Activated effector memory CD4-positive, alpha-beta T cell treated with anti-CD3 and anti-CD28 coated beads, Interleukin-2, amount 50 U/mL, for 16 hours (primary cell): ENCODE measurements around the gene MINPP1.

Source experiments
- DNase-seq: peaks from one replicate; pipeline ENCODE4 v3.0.0-alpha.2; 2020

MINPP1 gene

DNA sequence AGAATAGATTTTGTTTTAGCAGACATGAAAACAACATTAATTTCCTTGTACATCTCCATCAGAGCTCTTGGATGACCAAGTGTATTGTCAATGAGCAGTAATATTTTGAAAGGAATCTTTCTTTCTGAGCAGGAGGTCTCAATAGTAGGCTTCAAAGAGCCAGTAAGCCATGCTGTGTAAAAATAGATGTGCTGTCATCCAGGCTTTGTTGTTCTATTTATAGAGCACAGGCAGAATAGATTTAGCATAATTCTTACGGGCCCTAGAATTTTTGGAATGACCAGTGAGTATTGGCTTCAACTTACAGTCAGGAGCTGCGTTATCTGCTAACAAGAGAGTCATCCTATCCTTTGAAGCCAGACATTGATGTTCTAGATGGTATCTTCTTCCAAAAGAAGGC, 19.0 kb downstream of the MINPP1 start:
- DNase-seq = no peak

DNA sequence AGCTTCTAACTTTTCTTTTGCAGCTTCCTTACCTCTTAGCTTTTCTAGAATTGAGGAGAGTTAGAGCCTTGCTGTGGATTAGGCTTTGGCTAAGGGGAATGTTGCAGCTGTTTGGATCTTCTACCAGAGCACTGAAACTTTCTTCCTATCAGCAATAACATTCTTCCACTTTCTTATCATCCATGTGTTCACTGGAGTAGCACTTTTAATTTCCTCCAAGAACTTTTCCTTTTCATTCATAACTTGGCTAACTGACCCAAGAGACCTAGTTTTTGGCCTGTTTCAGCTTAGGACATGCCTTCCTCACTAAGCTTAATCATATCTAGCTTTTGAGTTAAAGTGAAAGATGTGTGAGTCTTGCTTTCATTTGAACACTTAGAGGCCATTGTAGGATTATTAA, 19.6 kb downstream of the MINPP1 start:
- DNase-seq = no peak

GRCh38 chr10:87531908-87532622, 27.4 kb downstream of the MINPP1 start:
- no peak for DNase-seq

DNA sequence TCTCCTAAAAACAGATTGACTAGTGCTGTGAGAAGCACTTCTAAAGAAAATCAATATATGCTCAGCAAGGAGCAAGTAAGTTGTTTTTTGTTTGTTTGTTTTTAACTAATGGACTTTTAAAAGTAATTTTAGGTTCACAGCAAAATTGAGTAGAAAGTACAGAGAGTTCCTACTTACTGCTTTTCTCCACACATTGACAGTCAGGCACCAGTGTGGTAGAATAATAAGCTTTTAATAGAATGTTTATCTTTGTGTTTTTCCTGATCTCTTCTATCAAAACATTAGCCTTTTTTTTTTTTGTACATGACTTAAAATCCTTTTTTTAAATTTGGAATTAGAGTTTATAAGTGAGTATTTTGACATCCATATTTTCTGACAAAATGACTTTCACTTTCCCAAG, 28.0 kb downstream of the MINPP1 start:
- no peak for DNase-seq

DNA sequence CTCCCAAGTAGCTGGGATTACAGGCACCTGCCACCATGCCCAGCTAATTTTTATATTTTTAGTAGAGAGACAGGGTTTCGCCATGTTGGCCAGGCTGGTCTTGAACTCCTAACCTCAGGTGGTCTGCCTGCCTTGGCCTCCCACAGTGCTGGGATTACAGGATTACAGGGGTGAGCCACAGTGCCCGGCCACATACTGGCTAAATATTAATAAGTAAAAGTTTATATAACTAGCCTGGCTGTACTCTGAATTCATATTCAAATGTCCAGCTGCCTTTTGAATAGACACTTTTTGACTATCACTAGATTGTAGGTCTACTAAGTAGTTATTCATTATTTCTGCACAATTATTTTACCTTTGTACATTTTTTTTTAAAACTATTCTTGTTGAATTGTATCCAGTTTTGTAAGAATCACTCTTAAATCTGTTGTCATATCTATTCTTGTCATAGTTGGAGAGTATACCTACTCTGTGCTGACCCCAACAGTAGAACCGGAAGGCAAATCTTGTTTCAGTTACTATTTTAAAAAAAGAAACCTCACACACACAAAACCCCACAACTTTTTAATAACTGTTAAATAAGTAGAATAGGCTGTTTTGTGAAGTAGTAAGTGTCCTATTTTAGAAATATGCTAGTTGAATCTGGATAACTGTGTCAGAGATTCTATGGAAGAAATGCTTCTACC, 29.6 kb downstream of the MINPP1 start:
- no peak for DNase-seq

DNA sequence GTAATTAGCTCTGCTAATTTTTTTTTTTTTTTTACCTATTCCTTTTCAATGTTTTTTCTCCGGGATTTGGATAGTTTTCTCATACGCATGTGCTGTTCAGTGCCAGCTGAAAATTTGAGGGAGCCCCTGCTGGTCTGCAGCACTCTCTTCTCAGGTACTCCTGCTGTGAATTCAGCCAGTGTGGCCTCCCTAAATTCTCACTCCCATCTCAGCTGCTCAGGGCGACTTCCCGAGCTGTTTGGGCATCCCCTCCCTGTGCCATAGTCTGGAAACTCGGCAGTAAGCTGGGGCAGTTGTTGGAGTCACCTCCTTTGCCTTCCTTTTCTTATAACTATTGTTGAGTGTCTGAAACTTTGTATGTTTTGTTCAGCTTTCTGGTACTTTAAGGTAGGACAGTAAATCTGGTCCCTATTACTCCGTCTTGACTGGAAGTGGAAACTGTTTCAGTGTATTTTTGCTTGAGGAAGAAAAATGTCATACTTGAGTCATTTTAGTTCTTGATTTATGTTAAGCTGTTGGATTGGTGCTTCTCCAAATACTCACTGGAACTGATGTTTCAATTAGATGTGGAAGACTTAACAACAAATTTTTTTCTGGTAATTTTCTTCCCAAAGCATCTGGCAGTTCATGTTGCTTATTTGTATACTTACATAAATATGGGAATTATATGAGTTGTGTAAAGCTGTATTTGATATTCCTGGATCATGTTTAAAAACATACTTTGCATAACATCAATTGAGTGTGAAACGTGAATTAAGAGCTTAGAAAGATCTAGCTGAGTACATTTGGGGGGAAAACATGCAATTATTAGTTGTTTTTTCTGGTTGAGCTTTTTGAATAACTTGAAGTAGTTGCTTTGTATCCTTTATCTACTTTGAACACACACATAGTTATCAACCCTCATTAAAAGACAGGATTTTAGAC, 33.7 kb downstream of the MINPP1 start:
- DNase-seq = no peak

DNA sequence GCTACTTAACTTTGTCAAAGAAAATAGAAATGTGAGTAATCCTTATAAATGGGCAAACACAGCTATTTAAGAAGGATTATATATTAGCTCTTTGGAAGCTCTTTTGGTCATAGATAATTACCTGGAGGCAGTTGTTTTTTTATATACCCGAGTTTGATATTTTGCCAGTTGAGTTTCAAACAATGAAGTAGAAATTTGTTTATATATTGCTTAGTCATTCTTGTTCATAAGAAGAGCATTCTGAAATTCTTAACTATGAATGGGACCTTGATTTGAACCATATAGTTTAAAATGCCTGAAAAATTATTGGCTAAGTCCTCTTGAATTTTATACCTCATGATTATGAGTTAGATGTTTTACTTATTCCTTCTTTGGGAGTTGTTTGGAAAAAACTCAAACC, 36.4 kb downstream of the MINPP1 start:
- no peak for DNase-seq

DNA sequence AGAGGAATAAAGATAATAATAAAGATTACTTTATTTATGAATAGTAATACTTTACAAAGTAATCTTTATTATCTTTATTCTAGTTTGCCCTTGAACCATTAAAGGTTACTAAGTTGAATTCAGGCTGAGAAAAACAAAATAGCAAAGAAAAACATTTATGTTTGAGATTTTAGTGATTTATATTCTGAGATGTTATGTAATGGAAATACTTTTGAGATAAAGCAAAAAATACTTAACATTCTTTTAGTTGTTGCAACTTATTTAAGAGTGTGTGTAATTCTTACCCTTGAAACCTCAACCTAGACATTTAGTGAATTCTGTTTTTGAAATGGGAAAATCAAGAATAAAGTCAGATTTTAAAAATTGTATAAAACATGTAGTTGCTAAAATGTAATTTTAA, 40.0 kb downstream of the MINPP1 start:
- no peak for DNase-seq

GRCh38 chr10:87545783-87546182, 41.1 kb downstream of the MINPP1 start:
- no peak for DNase-seq

DNA sequence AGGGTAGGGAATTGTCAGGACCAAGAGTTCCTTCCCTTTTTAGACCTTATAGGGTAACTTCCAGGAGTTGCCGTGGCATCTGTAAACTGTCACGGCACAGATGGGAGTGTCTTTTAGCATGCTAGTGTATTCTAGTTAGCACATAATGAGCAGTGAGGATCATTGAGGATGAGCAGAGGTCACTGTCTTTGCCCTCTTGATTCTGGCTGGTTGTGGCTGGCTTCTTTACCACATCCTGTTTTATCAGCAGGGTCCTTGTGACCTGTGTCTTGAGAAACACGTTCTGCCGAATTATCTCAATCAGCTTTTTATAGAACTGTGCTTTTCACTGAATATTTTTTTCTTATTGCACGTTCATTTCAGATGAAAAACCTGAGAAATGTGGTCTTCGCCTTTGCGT, 41.5 kb downstream of the MINPP1 start:
- no peak for DNase-seq

DNA sequence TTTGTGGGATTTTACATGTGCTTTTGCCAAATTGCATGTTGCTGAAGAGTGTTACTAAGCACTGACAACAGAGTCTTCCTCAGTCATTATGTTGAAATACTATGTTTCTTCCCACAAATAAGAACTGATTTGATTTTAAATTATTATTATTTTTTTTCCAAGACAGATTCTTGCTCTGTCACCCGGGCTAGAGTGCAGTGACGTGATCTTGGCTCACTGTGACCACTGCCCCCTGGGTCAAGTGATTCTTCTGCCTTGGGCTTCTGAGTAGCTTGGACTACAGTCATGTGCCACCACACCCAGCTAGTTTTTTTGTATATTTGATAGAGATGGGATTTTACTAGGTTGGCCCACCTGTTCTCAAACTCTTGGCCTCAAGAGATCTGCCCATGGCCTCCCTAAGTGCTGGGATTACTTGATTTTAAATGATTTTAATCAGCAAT, 42.3 kb downstream of the MINPP1 start:
- DNase-seq = no peak

- DNase-seq = no peak
Measured at GRCh38 chr10:87547734-87548311, 43.1 kb downstream of the MINPP1 start.

- no peak for DNase-seq
Measured at GRCh38 chr10:87550741-87551140, 46.0 kb downstream of the MINPP1 start.

DNA sequence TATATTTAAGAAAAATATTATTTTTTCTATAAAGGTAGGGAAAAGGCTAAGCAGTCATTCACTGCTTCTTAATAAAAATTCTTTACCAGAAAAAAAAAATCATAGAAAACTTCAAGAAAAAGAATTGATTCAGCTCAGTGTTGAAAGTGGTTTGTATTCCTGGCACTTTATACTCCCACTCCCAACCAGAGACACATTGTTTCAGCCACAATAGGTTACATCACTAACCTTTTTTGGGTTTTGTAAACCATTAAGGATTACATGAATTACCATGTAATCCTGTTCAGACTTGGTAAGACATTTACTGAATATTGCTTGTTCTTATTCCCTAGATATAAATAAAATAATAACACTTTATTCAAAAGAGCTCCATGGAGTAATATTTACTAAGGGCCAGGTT, 46.6 kb downstream of the MINPP1 start:
- no peak for DNase-seq

GRCh38 chr10:87552248-87552929, 47.7 kb downstream of the MINPP1 start:
- no peak for DNase-seq

- no peak for DNase-seq
Measured at GRCh38 chr10:87557409-87557808, 52.7 kb downstream of the MINPP1 start.

- no peak for DNase-seq
Measured at GRCh38 chr10:87558333-87558732, 53.6 kb downstream of the MINPP1 start.

- no peak for DNase-seq
Measured at GRCh38 chr10:87559392-87559791, 54.7 kb downstream of the MINPP1 start.

DNA sequence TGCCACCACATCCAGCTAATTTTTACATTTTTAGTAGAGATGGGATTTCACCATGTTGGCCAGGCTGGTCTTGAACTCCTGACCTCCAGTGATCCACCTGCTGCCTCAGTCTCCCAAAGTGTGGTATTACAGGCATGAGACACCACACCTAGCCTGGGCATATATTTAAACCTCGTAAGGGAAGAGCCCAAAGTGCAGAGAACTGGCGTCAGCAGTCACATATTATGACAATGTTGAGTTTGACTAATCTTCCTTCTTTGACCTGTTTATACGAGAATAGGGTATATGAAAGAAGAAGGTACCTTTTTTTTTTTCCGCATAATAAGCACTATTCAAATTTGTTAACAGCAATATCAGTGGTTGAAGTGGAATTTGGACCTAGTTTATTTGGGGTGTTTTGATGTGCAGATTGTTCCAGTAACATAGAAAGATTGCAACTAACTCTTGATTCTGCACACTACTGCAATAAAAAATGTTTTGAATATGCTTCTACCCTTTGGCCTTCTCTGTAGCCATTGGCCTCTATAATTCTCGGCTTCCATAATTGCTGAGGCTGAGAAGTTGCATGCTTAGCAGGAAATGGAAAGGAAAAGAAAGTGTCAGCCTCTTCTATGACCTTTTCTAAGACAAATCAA, 55.9 kb downstream of the MINPP1 start:
- no peak for DNase-seq

- no peak for DNase-seq
Measured at GRCh38 chr10:87562750-87563149, 58.1 kb downstream of the MINPP1 start.

DNA sequence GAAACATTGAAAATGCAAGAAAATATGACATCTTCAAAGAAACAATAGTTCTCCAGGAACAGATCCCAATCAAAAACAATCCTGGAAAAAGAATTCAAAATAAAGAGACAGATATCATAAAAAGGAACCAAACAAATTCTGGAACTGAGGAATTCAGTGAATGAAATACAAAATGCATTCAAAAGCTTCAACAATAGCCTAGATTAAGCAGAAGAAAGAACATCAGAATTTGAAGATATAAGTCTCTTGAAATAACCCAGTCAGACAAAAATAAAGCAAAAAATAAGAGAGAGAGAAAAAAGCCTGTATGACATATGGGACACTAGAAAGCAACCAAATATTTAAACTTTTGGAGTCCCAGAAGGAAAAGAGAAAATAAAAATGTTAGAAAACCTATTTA, 60.3 kb downstream of the MINPP1 start:
- no peak for DNase-seq

GRCh38 chr10:87575851-87576250, 71.2 kb downstream of the MINPP1 start:
- no peak for DNase-seq
